Measurements from ENCODE around the gene DLGAP5. TPM values are rescaled to one million over a fixed set of nuclear protein-coding genes. Genes with fewer than 3 reads are reported as not detected.

DLGAP5 gene, protein sequence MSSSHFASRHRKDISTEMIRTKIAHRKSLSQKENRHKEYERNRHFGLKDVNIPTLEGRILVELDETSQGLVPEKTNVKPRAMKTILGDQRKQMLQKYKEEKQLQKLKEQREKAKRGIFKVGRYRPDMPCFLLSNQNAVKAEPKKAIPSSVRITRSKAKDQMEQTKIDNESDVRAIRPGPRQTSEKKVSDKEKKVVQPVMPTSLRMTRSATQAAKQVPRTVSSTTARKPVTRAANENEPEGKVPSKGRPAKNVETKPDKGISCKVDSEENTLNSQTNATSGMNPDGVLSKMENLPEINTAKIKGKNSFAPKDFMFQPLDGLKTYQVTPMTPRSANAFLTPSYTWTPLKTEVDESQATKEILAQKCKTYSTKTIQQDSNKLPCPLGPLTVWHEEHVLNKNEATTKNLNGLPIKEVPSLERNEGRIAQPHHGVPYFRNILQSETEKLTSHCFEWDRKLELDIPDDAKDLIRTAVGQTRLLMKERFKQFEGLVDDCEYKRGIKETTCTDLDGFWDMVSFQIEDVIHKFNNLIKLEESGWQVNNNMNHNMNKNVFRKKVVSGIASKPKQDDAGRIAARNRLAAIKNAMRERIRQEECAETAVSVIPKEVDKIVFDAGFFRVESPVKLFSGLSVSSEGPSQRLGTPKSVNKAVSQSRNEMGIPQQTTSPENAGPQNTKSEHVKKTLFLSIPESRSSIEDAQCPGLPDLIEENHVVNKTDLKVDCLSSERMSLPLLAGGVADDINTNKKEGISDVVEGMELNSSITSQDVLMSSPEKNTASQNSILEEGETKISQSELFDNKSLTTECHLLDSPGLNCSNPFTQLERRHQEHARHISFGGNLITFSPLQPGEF
- polyA plus RNA-seq (2014; cell fraction: cytosol; rRNA removed): 35.1 and 45.4 TPM in 2 replicates
- polyA plus RNA-seq (2014; cell fraction: nucleus; rRNA removed): 375 and 425 TPM in 2 replicates

DNA sequence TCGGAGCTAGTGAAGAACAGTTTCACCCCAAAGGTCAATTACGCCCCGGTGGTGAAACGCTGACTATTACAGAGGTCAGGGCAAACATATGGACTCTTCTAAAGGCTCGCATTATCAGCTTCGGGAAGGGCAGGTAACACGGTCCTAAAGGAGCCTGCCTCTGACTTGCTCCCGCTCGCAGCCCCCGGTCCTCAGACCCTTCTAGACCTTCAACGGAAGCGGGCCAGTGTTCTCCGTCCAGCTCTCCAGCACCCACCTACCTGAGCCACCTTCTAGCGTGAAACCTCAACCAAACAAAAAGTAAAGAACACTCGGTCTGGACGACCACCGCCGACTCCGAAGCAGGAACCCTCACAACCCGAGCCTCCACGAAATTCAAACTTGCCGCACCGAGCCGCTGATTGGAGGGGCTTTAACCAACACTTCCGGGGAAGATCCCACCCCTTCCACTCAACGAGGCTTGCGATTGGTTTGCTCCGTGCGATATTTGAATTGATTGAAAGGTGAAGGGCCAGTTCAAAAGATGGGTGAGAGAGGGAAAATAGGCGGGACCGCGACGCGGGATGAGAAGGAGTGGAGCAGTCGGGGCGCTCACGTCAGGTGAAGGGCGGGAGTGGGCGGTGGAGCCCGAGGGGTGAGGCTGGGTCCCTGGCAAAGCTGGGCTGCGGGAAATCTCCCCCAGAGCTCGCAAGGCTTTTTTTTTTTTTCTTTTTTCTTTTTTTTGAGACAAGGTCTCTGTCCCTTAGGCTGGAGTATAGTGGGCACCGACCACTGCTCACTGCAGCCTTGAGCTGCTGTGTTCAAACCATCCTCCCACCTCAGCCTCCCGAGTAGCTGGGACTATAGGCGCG, at the start of gene DLGAP5:
Gene DLGAP5, minus strand, starts transcription at position 383 of the 851 bp plus-strand sequence. CDS start 2,406 bp downstream, outside the sequence.
- DNase-seq (ENCODE audit: low spot score): peak; percentile 98

DNA sequence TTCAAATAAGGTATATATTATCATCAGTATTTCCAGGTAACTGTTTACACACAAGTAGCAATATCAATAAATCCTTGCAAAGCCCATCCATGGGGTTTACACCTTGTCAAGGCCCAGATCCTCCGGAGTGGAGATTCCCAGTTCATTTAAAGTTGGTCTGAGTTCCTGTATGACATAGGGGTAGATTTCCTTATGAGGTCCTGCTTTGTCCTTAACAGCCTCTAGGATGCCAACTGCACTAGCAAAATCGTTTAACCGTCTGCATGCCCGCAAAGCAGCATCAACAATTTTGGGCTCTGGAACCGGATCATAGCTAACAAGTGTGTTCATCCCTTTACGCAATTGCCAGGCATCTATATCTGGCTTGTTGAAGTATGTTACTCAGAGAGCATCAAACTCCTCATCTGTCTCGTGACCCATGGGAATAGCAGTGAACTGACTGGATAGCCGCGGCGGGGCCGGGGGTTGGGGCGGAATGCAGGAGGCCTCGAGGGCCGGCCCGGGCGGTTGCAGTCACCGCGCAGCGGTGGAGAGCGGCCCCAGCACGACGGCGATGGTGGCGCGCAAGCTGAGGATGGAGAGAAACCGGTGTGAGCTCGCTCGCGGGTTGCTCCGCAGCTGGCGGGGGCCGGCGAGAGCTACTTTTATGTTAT, 49.3 kb upstream of the DLGAP5 start:
- peak; percentile 26 for DNase-seq (ENCODE audit: low spot score)

DNA sequence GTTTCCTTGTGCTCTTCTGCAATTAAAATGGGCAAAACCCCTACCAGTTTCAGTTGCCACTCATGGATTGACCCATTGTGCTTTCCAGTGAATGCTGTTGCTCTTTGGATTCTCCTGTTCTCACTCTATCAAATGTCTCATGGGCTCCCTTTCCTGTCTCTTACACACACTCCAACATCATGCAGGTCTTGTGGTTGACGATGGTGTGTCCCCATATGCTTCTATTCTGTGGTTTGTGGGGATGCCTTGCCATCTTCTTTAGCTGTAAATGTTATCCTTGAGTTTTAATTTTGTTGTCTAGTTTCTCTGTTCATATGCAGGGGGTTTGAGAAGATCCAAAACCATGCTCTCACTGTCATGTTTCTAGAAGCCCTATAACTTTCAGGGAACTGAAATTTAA, 47.9 kb upstream of the DLGAP5 start:
- DNase-seq (ENCODE audit: low spot score): no peak

DNA sequence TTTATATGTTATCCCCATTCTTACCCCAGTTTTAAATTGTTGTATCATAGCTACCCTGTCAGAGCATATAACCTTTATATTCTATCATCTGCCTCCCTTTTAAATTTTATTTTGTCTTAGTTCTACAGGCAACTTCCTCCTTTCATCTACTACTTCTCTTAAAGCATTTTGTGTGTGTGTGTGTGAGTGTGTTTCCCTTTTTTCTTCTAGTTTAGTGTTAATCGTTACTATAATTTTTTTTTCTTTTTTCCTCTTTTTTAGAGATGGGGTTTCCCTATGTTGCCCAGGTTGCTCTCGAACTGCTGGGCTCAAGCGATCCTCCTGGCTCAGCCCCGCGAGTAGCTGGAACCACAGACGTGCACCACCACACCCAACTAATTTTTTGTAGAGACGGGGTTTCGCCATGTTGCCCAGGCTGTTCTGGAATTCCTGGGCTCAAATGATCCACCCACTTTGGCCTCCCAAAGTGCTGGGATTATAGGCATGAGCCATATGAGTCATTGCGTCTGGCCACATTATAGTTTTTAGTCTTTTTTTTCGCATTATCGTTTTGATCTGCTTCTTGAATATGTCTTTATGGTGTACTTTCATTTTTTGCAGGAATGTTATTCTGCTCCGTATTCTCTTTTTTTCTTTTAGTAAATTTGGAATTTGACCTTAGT, 46.8 kb upstream of the DLGAP5 start:
- DNase-seq (ENCODE audit: low spot score): no peak

DNA sequence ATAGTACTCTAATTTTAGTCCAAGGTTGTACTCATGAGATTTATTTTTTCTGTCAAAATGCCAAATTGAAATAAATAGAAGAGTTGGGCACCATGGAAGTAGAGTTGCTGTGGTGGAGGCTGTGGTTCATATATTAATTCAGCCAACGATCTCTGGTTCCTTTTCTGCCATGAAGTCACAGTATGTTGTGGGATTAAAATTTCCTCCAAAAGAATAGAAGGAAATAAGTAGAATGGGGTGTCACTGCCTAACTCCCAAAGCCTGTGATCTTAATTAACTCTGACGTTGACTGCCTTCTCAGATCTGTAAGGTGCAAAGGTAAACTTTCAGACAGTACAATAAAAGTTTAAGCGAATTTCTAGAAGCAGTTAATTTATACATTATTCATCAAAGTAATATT, 42.2 kb upstream of the DLGAP5 start:
- no peak for DNase-seq (ENCODE audit: low spot score)

DNA sequence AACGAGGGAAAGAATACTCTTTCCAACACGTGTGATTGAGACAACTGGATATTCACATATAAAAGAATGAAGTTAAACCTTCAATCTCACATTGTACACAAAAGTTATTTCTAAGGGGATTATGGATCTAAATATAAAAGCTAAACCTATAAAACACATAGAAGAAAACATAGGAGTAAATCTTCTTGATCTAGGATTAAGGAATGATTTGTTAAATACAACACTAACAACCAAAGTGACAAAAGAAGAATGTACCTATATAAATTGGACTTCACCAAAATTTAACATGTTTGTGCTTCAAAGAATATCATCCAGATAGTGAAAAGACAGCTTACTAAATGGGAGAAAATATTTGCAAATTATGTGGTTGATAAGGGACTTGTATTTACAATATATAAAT, 36.9 kb upstream of the DLGAP5 start:
- no peak for DNase-seq (ENCODE audit: low spot score)

DNA sequence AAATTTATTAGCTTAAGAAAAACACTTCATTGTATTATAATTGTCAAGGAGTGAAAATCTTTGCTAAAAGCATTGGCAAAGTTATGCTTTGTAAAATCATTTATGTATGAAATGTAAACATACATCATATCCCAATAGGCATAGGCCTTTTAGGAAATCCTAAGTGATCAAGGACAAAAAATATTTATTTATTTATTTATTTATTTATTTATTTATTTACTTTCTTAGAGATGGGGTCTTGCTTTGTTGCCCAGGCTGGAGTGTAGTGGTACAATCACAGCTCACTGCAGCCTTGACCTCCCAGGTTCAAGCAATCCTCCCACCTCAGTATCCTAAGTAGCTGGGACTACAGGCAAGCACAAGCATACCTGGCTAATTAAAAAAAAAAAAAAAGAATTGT, 32.0 kb upstream of the DLGAP5 start:
- DNase-seq (ENCODE audit: low spot score): no peak

DNA sequence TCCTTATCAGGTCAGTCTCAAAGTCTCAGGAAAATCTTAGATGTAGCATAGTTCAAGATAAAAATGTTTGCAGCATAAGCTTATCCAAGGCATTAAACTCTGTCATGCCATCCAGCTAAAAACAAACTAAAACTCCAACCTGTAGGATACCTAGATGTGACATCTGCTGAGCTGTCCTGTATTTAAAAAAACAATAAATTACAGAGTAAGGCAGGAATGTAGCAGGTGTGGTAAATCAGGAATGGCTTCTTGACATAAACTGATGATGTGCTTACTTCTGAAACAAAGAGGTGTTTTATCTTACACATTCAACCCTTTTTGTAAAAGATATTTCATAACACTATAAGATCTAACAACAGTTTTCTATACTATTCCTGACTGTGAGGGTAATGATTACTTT, 30.6 kb upstream of the DLGAP5 start:
- DNase-seq (ENCODE audit: low spot score): no peak

DNA sequence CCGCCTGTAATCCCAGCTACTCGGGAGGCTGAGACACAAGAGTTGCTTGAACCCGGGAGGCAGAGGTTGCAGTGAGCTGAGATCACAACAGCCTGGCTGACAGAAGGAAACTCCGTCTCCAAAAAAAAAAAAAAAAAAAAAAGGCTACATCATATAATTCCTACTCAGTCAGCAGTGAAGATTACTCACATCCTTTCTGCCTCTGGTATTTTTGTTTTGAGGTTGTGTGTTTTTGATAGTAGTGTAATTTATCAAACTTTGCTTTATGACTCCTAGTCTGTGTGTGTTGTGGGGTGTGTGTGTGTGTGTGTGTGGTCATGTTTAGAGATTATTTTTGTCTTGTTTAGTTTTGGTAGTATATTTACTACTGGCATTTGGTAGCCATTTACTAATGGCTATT, 29.8 kb upstream of the DLGAP5 start:
- no peak for DNase-seq (ENCODE audit: low spot score)

DNA sequence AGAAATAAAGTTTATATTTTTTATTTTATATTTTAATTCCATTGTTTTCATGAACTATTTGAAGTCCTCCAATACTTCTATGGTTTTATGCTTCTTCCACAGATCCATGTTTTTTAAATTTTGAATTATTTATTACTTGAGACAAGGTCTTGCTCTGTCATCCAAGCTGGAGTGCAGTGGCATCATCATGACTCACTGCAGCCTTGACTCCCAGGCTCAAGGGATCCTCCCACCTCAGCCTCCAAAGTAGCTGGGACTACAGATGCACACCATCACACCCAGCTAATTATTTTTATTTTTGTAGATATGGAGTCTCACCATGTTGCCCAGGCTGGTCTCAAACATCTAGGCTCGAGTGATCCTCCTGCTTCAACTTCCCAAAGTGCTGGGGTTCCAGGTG, 28.8 kb upstream of the DLGAP5 start:
- no peak for DNase-seq (ENCODE audit: low spot score)

DNA sequence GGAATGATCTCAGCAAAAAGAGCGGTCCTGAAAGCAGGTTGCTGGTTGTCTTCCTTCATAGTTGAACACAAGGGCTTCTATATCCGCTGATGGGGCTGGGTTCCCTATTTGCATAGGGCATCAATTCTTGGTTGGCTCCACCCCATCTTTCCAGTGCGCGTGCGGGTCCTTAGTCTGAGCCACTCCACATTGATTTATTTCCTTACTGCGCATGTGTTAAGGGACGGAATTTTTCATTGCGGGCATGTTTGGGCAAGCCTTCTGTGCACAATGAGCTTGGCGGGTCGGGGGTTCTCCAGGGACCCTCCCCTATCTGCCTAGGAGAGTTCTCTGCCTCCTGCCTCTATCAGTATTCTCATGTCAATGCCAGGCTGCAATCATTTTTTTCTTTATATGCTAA, 21.2 kb upstream of the DLGAP5 start:
- DNase-seq (ENCODE audit: low spot score): peak; percentile 50

DNA sequence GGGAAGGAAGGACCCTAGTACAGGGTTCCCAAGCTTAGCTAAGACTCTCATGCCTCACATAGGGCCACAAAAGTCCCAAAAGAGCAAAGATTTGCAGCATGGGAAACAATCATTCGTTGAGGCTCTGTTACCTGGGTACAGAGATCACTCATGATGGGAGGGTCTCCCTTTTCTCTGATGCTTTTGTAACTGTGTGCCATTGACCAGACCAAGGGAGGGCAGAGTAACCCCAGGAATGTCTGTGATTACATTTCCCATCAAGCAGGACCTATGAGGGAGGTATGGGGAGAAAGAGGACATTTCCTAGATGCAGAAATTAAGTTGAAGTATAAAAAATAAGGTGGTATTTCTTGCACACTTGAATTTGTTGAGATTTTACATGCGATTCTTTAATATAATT, 16.4 kb upstream of the DLGAP5 start:
- DNase-seq (ENCODE audit: low spot score): no peak

DNA sequence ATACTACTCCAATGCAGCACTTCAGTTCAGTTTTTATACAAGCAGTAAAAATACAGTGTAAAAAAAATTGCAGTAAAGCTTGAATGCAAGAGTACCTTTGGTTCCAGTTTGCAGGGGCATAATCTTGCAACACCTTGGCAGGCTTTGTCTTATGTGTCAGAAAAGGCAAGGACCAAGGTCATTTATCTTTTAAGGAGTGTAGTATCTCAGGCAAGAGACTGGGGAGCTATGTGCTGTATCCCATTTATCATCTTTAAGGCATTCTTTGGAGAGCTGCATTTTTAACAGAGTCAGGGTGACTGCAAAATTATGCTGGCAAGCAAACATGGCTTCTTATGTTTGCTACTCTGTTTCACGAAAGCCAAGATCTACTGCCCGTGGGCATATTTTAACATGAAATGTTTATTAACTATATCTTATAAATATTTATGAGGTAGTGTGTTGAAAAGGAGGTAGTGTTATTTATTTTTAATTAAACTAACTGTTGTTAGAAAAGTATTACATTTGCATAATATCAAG, 14.8 kb upstream of the DLGAP5 start:
- DNase-seq (ENCODE audit: low spot score): no peak

DNA sequence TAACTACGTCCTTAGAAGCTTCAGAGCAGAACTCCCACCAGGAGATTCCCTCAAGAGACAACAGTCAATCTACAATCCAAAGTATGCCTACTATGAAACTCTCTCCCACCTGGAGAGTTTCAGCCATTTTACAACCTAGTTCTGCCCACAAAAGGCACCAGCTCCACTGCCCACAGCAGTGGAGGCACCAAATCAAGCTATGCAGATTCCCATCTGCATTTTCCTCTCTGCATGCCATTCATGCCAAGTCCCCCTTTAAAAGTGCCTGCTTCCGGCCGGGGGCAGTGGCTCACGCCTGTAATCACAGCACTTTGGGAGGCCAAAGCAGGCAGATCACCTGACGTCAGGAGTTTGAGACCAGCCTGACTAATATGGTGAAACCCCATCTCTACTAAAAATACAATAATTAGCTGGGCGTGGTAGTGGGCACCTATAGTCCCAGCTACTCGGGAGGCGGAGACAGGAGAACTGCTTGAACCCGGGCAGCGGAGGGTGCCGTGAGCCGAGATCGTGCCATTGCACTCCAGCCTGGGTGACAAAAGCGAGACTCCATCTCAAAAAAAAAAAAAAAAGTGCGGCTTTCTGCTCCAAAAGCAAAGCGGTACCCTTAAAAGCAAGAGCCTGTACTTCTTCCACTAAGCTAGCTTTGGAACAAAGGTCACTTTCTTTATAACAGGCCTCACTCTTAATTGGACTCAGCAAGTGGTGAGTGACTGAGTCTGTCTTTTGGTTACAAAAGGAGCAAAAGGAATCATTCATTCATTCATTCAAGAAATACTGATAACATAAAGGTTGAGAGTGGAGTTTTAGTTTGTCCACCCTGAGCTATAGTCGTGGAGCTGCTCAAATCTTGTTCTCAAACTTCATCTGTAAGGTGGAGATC, 10.1 kb upstream of the DLGAP5 start:
- no peak for DNase-seq (ENCODE audit: low spot score)

DNA sequence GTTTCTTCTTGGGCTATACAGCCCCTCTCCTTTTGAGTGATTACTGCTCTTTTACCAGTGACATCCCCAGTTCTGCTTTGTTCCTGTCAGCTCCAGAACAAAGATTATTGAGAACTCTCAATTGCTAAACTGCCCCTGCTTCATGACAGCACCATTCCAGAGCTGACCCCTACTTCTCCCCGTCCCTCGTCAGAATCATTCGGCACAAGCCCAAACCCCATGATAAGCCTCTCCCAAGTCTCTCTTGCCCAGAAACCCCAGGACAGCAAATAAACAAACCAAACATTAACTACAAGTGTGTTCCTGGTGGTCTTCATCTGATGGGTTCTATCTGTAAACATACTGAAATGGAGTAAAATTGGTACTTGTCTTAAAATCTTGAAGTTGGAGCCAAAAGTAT, 9.3 kb upstream of the DLGAP5 start:
- no peak for DNase-seq (ENCODE audit: low spot score)

DNA sequence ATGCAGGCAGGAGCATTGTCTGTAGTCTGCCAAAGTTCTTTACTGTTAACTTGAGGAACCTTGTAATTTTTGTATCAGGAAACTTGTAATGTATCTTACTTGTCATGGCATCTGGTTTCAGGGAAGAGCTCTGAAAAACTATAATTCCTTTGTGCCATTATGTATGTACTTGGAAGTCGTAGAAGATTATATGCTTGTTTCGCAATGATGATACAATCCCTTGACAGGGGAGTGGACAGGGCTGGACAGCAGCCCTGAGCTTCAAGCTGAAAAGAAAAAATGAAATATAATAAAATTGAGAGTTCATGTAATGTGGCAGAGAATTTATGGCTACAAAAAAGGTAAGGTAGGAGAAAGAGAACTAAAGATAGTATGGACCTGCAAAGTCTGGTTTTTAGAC, 7.4 kb upstream of the DLGAP5 start:
- no peak for DNase-seq (ENCODE audit: low spot score)

DNA sequence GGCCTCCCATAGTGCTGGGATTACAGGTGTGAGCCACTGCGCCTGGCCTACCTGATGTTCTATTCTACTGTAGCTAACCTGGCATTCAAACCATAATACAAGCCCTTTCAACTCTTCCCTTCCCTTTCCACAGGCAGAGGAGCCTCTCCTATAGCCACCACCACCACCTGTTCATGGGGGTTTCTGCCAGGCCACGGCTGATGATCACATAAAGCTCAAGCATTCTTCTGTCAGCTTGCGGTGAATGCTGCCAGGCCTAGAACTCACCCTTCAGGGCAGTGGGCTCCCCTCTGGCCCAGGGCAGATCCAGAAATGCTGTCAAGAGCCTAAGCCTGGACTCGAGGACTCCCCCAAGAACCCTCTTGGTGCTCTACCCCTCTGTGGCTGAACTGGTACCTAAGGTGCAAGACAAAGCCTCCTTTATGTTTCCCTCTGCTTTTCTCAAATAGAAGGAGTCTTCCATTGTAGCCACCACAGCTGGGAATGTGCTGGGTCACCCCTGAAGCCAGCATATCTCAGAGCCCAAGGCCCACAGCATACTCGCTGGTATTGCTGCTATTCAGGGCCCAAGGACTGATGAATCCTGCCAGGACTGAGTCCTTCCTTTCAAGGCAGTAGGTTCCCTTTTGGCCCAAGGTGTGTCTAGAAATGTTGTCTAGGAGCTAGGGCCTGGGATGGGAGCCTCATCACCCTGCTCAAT, 3.4 kb upstream of the DLGAP5 start:
- no peak for DNase-seq (ENCODE audit: low spot score)

DNA sequence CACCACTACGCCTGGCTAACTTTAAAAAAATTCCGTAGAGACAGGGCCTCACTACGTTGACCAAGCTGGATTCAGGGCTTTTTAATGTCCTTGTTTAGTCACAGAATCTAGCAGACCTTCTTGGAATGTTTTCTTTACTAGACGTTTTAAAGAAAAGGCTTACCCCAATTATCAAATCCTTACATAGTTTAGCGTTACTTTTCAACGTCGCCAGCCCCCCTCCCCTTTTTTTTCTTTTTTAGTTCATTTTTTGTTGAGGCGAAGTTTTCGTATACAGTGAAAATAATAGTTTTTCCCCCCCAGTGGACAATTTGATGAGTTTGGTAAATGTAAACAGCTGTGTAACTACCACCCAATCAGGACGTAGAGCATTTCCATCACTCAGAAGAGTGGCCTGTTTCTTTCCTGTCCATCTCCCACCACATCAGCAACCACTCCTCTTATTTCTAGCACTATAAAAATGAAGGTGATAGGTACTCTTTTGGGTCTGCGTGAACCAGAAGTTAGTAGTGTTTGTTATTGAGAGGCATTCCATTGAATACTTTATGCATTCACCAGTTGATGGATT, 753 bp upstream of the DLGAP5 start:
- DNase-seq (ENCODE audit: low spot score): no peak

DNA sequence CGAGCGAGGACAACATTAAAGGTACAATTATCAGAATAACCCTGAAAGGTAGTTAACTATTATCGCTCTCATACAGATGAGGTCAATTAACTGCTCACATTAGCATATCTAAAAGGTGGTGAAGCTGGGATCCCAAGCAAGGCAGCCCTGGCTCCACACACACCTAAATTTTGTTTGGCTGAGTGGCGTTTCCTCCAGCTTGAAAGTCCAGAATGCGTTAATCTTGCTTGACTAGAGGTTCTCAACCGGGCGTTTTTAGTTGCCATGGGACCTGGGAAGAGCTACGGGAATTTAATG, 531 bp downstream of the DLGAP5 start:
- no peak for DNase-seq (ENCODE audit: low spot score)
